Measurements from ENCODE around the gene SEC14L1.

SEC14L1 gene

GRCh38 chr17:77197115-77197514, 56.3 kb downstream of the SEC14L1 start:
- no peak for DNase-seq

GRCh38 chr17:77200711-77201110, 59.9 kb downstream of the SEC14L1 start:
- DNase-seq, result no peak

GRCh38 chr17:77203436-77203835, 62.7 kb downstream of the SEC14L1 start:
- no peak for DNase-seq

GRCh38 chr17:77203846-77204245, 63.1 kb downstream of the SEC14L1 start:
- DNase-seq, result no peak

GRCh38 chr17:77204536-77204935, 63.8 kb downstream of the SEC14L1 start:
- no peak for DNase-seq

GRCh38 chr17:77205396-77206125, 64.8 kb downstream of the SEC14L1 start:
- DNase-seq, result no peak

GRCh38 chr17:77206158-77206956, 65.6 kb downstream of the SEC14L1 start:
- no peak for DNase-seq

GRCh38 chr17:77207689-77208216, 67.0 kb downstream of the SEC14L1 start:
- DNase-seq, result no peak

GRCh38 chr17:77208217-77208808, 67.5 kb downstream of the SEC14L1 start:
- DNase-seq, result no peak

GRCh38 chr17:77208856-77209255, 68.1 kb downstream of the SEC14L1 start:
- no peak for DNase-seq

- no peak for DNase-seq
Measured at GRCh38 chr17:77209330-77209748, 68.6 kb downstream of the SEC14L1 start.

- DNase-seq, result no peak
Measured at GRCh38 chr17:77210331-77210730, 69.6 kb downstream of the SEC14L1 start.

GRCh38 chr17:77210946-77211541, 70.3 kb downstream of the SEC14L1 start:
- no peak for DNase-seq

- DNase-seq, result no peak
Measured at GRCh38 chr17:77211681-77212080, 70.9 kb downstream of the SEC14L1 start.

GRCh38 chr17:77212081-77212832, 71.5 kb downstream of the SEC14L1 start:
- DNase-seq, result no peak

- no peak for DNase-seq
Measured at GRCh38 chr17:77212833-77213777, 72.3 kb downstream of the SEC14L1 start.

- DNase-seq, result no peak
Measured at GRCh38 chr17:77213778-77214132, 73.0 kb downstream of the SEC14L1 start.

GRCh38 chr17:77214328-77214727, 73.6 kb downstream of the SEC14L1 start:
- DNase-seq, result no peak

- DNase-seq, result no peak
Measured at GRCh38 chr17:77214743-77215142, 74.0 kb downstream of the SEC14L1 start.

- no peak for DNase-seq
Measured at GRCh38 chr17:77215281-77215680, 74.5 kb downstream of the SEC14L1 start.

GRCh38 chr17:77216486-77216885, 75.7 kb downstream of the SEC14L1 start:
- no peak for DNase-seq

Data from NCI-H748 treated with DMSO at 0.1 percent for 48 hours (cell line).